DLD1 (cell line): ENCODE results near the gene CNTN5.
"Not testable (repeated sequence)": the region's sequence is repeated elsewhere in the genome, so short reads cannot be mapped to it uniquely, and the experiment has no call there.

Experiments used
- in situ Hi-C: cut with HindIII; loops from 2 replicates; pipeline ENCODE4 v1.10.0; 2017; ENCODE audit warnings: low sequenced_read_pairs

The CNTN5 gene

GRCh38 chr11:100273066-100273815 lies 1252.5 kb downstream of the CNTN5 start:
- in situ Hi-C loops: no loop called here

- in situ Hi-C loops: not testable (repeated sequence)
These were observed 1253.7 kb downstream of the CNTN5 start for GRCh38 chr11:100274466-100274865.

GRCh38 chr11:100294748-100295147 lies 1274.0 kb downstream of the CNTN5 start:
- in situ Hi-C loops: no loop called here

GRCh38 chr11:100296051-100296679 lies 1275.4 kb downstream of the CNTN5 start:
- in situ Hi-C loops: no loop called here

- in situ Hi-C loops: no loop called here
These were observed 1276.8 kb downstream of the CNTN5 start for GRCh38 chr11:100297516-100297915.

GRCh38 chr11:100302824-100303223 lies 1282.1 kb downstream of the CNTN5 start:
- in situ Hi-C loops: no loop called here

GRCh38 chr11:100303897-100304296 lies 1283.1 kb downstream of the CNTN5 start:
- in situ Hi-C loops: no loop called here

GRCh38 chr11:100308202-100308601 lies 1287.5 kb downstream of the CNTN5 start:
- in situ Hi-C loops: no loop called here

- in situ Hi-C loops: no loop called here
These were observed 1295.2 kb downstream of the CNTN5 start for GRCh38 chr11:100315946-100316345.

GRCh38 chr11:100316952-100317351 lies 1296.2 kb downstream of the CNTN5 start:
- in situ Hi-C loops: no loop called here

GRCh38 chr11:100319691-100320090 lies 1298.9 kb downstream of the CNTN5 start:
- in situ Hi-C loops: no loop called here

- in situ Hi-C loops: no loop called here
These were observed 1308.0 kb downstream of the CNTN5 start for GRCh38 chr11:100328626-100329340.

GRCh38 chr11:100329352-100329751 lies 1308.6 kb downstream of the CNTN5 start:
- in situ Hi-C loops: no loop called here

GRCh38 chr11:100336873-100337272 lies 1316.1 kb downstream of the CNTN5 start:
- in situ Hi-C loops: no loop called here

- in situ Hi-C loops: no loop called here
These were observed 1317.5 kb downstream of the CNTN5 start for GRCh38 chr11:100338144-100338840.

- in situ Hi-C loops: no loop called here
These were observed 1319.9 kb downstream of the CNTN5 start for GRCh38 chr11:100340466-100341319.

- in situ Hi-C loops: no loop called here
These were observed 1332.3 kb downstream of the CNTN5 start for GRCh38 chr11:100353083-100353482.

- in situ Hi-C loops: no loop called here
These were observed 1334.0 kb downstream of the CNTN5 start for GRCh38 chr11:100354736-100355135.

- in situ Hi-C loops: no loop called here
These were observed 1335.3 kb downstream of the CNTN5 start for GRCh38 chr11:100356035-100356434.

GRCh38 chr11:100359281-100359680 lies 1338.5 kb downstream of the CNTN5 start:
- in situ Hi-C loops: no loop called here
